HepG2 (cell line): ENCODE data around the gene VWA1. TPM values are rescaled to one million over a fixed set of nuclear protein-coding genes. Genes with fewer than 3 reads are reported as not detected.

ENCODE experiments used
- CEBPZ ChIP-seq: IDR thresholded peaks from 2 replicates; pipeline ENCODE4 v1.6.1; 2012; ENCODE audit warnings: low read length, improper control_type of control experiment
- HMGXB4 ChIP-seq, 2 experiments: sonication (generic) in 1 of 2; formaldehyde crosslinking in 1 of 2; IDR thresholded peaks; 2 replicates each; pipeline versions ENCODE4 v1.4.0 to v1.6.1; 2018 to 2020; ENCODE audit warnings: missing genetic modification reagents in 2 of 2, borderline replicate concordance in 1 of 2, low read depth in 1 of 2, mild to moderate bottlenecking in 1 of 2, missing biosample characterization in 1 of 2
- IRF9 ChIP-seq: sonication (generic); formaldehyde crosslinking; IDR thresholded peaks from 2 replicates; pipeline ENCODE4 v1.8.0; 2022; ENCODE audit warnings: missing genetic modification reagents, mild to moderate bottlenecking, borderline replicate concordance
- KDM6A ChIP-seq: IDR thresholded peaks from 2 replicates; pipeline ENCODE4 v1.6.1; 2016; ENCODE audit warnings: low read depth
- MXI1 ChIP-seq: IDR thresholded peaks from 3 replicates; pipeline ENCODE4 v1.6.1; 2012; ENCODE audit warnings: low read depth, low read length, inconsistent platforms, borderline replicate concordance
- NR1H2 ChIP-seq: sonication (generic); formaldehyde crosslinking; IDR thresholded peaks from 2 replicates; pipeline ENCODE4 v1.8.1; 2022; ENCODE audit warnings: low read depth, missing genetic modification reagents, borderline replicate concordance
- RFX1 ChIP-seq: fragments of 450-650 bp; IDR thresholded peaks from 2 replicates; pipeline ENCODE4 v1.6.1; 2017
- SRSF1 ChIP-seq: fragments of 200-400 bp; formaldehyde crosslinking; optimal IDR thresholded peaks from 2 replicates; pipeline ENCODE3; 2017; ENCODE audit warnings: mild to moderate bottlenecking, low read depth, low read length, moderate library complexity
- ZBTB8A ChIP-seq: sonication (generic); formaldehyde crosslinking; IDR thresholded peaks from 2 replicates; pipeline ENCODE4 v1.4.0; 2020; ENCODE audit warnings: mild to moderate bottlenecking, low read depth, missing genetic modification reagents, borderline replicate concordance
- ZNF407 ChIP-seq: sonication (generic); formaldehyde crosslinking; IDR thresholded peaks from one replicate; pipeline ENCODE4 v1.5.1; 2020; ENCODE audit warnings: mild to moderate bottlenecking, missing genetic modification reagents; ENCODE audit errors: not compliant biosample characterization
- ZNF549 ChIP-seq: sonication (generic); formaldehyde crosslinking; IDR thresholded peaks from 2 replicates; pipeline ENCODE4 v1.5.0; 2020; ENCODE audit warnings: missing genetic modification reagents
- ZNF563 ChIP-seq: sonication (generic); formaldehyde crosslinking; IDR thresholded peaks from 2 replicates; pipeline ENCODE4 v1.8.0; 2022; ENCODE audit warnings: mild to moderate bottlenecking, moderate library complexity, missing genetic modification reagents
- ZNF816 ChIP-seq: sonication (generic); formaldehyde crosslinking; IDR thresholded peaks from 2 replicates; pipeline ENCODE4 v1.8.0; 2022; ENCODE audit warnings: missing genetic modification reagents, mild to moderate bottlenecking, borderline replicate concordance
- polyA plus RNA-seq, 8 experiments: library from polyadenylated mRNA; depleted of rRNA in 3 of 8; stranded (reverse) in 7 of 8; unstranded in 1 of 8; fragments of >200 nt; fragmentation: Illumina TruSeq in 4 of 8; extraction: Trizol in 4 of 8; gene quantifications; 2 replicates each; pipeline versions ENCODE4 v1.2.1 to v1.2.3, GENCODE V29; 2011 to 2016; ENCODE audit warnings: low read depth in 4 of 8, missing spikeins in 1 of 8, mixed read lengths in 1 of 8; ENCODE audit not compliant: insufficient read depth in 1 of 8
- total RNA-seq, 5 experiments: library from RNA; depleted of rRNA; stranded (reverse); fragments of >200 nt; fragmentation: Illumina TruSeq; extraction: Trizol; gene quantifications; 2 replicates each; pipeline ENCODE4 v1.2.3, GENCODE V29; 2016; ENCODE audit warnings: low read depth in 1 of 5

VWA1 gene
- total and polyA plus RNA-seq, 2 of the 13 experiments (the other 11 are each of a cell fraction or from before 2014, with no cell fraction given), result 40.9 to 57.5 TPM

- TF ChIP-seq ZNF407 (CRISPR knock-in tag) (peak; percentile 22), RFX1 (no peak), ZNF816 (CRISPR knock-in tag) (no peak), KDM6A (CRISPR knock-in tag) (peak; percentile 87), ZNF563 (peak; percentile 81), HMGXB4 (CRISPR knock-in tag; IDR thresholded peaks at IDR 0.05; ENCODE audit: borderline replicate concordance in 1 of 2, low read depth in 1 of 2) (peak; percentile 80 to 84), ZNF549 (CRISPR knock-in tag) (no peak), MXI1 (peak; percentile 87; the same call in 1 of the 3 replicates), SRSF1 (peak; percentile 86), NR1H2 (CRISPR knock-in tag) (no peak), CEBPZ (no peak), IRF9 (CRISPR knock-in tag) (peak; percentile 18; the same call in 1 of the 2 replicates), ZBTB8A (CRISPR knock-in tag) (no peak; the same call in 1 of the 2 replicates)
Observed at GRCh38 chr1:1432951-1433803, 2.3 kb upstream of the VWA1 start (continued).
